HL-60 (cell line): Measurements from ENCODE around the gene ADIPOR2.

ENCODE experiments used
- GABPA ChIP-seq: IDR thresholded peaks from 2 replicates; pipeline ENCODE4 v1.6.1; 2012; ENCODE audit warnings: low read depth
- POLR2AphosphoS5 ChIP-seq: IDR thresholded peaks from 2 replicates; pipeline ENCODE4 v1.6.1; 2012; ENCODE audit warnings: low read depth
- TF ChIP-seq, protein P1 (sequence below): IDR thresholded peaks from one replicate; pipeline ENCODE4 v1.5.1; 2011; ENCODE audit warnings: low read length, control low read depth, inconsistent platforms; ENCODE audit not compliant: insufficient read depth
- TF ChIP-seq, protein P2 (sequence below): IDR thresholded peaks from 2 replicates; pipeline ENCODE4 v1.6.1; 2012; ENCODE audit warnings: low read depth; ENCODE audit not compliant: insufficient replicate concordance

DNA sequence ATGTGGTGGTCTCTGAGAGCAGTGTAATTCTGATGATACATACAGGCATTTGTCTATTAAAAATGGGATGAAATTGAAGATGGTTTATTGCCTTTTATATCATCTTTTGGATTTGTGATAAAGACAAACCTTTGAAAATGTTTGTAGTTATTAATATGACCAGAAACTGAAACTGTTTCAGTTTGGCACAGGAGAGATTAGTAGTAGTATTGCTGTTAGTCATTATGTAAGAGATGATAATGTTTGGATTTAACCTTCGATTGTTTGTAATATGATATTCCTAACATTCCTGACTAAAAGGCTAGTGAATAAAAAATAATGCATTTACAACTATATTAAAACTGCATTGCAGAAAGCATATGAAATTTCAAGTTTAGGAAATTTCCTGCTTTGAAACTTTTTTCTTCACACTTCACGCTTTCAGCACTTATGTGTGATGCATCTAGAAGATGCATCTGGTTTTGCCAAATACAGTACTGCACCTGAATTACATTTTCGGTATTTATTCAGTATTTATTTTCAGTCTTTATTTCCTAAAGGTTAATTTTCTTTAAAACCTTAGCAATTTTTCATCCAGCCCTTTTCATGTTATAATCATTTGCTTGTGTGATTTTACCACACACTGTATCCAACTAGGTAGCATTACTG lies 25.5 kb downstream of the ADIPOR2 start:
- TF ChIP-seq, protein P1, sequence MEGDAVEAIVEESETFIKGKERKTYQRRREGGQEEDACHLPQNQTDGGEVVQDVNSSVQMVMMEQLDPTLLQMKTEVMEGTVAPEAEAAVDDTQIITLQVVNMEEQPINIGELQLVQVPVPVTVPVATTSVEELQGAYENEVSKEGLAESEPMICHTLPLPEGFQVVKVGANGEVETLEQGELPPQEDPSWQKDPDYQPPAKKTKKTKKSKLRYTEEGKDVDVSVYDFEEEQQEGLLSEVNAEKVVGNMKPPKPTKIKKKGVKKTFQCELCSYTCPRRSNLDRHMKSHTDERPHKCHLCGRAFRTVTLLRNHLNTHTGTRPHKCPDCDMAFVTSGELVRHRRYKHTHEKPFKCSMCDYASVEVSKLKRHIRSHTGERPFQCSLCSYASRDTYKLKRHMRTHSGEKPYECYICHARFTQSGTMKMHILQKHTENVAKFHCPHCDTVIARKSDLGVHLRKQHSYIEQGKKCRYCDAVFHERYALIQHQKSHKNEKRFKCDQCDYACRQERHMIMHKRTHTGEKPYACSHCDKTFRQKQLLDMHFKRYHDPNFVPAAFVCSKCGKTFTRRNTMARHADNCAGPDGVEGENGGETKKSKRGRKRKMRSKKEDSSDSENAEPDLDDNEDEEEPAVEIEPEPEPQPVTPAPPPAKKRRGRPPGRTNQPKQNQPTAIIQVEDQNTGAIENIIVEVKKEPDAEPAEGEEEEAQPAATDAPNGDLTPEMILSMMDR: no peak
- no peak for TF ChIP-seq POLR2AphosphoS5
- TF ChIP-seq, protein P2, sequence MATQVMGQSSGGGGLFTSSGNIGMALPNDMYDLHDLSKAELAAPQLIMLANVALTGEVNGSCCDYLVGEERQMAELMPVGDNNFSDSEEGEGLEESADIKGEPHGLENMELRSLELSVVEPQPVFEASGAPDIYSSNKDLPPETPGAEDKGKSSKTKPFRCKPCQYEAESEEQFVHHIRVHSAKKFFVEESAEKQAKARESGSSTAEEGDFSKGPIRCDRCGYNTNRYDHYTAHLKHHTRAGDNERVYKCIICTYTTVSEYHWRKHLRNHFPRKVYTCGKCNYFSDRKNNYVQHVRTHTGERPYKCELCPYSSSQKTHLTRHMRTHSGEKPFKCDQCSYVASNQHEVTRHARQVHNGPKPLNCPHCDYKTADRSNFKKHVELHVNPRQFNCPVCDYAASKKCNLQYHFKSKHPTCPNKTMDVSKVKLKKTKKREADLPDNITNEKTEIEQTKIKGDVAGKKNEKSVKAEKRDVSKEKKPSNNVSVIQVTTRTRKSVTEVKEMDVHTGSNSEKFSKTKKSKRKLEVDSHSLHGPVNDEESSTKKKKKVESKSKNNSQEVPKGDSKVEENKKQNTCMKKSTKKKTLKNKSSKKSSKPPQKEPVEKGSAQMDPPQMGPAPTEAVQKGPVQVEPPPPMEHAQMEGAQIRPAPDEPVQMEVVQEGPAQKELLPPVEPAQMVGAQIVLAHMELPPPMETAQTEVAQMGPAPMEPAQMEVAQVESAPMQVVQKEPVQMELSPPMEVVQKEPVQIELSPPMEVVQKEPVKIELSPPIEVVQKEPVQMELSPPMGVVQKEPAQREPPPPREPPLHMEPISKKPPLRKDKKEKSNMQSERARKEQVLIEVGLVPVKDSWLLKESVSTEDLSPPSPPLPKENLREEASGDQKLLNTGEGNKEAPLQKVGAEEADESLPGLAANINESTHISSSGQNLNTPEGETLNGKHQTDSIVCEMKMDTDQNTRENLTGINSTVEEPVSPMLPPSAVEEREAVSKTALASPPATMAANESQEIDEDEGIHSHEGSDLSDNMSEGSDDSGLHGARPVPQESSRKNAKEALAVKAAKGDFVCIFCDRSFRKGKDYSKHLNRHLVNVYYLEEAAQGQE: no peak
- TF ChIP-seq GABPA: no peak
